SHP77 treated with DMSO at 0.1 percent for 48 hours (cell line): Measurements from ENCODE around the gene SLC39A1.
A peak's percentile ranks its signal among the peaks of the same experiment; 100 is the strongest.
"Not testable (repeated sequence)": the region's sequence is repeated elsewhere in the genome, so short reads cannot be mapped to it uniquely, and the experiment has no call there.

Experiments
- DNase-seq: peaks from one replicate; lab custom pipeline; 2025; lab: John Stamatoyannopoulos, UW

The SLC39A1 gene

DNA sequence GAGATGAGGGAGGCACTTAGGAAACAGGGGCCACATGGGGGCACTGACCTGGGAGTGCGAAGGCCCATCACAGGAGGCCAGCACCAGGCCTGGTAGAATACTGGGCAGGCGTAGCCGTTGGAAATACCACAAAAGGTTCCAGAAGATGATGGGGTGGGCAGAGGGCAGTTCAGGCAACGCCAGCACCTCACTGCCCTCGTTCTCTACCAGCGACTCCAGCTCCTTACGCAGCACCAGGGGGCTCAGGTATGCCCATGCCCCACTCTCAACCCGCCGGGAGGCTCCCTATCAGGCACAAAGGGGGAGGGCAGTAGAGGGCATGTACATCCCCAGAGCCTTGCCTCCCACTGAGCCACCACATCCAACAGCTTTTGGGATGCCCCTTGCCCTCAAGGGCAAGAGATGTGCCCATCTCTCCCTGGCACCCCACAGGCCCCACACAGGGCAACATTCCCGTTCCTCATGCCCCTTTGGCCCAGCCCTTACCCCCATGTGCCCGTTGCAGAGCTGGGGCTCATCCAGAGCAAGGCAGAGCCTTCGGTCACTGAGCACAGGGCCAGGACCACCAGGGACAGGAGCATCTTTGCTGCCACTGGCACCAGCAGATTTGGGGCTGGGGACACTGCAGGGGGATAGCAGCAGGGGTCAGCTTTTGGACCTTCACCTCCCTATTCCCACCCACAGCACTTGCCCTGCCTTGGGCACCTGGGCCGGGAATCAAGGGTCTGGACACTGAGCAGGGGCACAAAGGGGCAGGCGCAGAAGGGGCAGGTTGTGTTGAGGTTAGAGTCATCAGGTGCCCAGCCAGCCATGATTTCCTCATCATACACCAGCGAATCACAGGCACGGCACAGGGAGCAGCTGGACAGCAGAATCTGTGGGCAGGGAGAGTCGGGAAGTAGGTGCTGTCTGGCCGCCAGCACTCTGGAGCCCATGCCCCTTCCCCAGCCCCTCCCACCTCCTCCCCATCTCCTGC, 30.9 kb downstream of the SLC39A1 start:
- DNase-seq, result no peak

DNA sequence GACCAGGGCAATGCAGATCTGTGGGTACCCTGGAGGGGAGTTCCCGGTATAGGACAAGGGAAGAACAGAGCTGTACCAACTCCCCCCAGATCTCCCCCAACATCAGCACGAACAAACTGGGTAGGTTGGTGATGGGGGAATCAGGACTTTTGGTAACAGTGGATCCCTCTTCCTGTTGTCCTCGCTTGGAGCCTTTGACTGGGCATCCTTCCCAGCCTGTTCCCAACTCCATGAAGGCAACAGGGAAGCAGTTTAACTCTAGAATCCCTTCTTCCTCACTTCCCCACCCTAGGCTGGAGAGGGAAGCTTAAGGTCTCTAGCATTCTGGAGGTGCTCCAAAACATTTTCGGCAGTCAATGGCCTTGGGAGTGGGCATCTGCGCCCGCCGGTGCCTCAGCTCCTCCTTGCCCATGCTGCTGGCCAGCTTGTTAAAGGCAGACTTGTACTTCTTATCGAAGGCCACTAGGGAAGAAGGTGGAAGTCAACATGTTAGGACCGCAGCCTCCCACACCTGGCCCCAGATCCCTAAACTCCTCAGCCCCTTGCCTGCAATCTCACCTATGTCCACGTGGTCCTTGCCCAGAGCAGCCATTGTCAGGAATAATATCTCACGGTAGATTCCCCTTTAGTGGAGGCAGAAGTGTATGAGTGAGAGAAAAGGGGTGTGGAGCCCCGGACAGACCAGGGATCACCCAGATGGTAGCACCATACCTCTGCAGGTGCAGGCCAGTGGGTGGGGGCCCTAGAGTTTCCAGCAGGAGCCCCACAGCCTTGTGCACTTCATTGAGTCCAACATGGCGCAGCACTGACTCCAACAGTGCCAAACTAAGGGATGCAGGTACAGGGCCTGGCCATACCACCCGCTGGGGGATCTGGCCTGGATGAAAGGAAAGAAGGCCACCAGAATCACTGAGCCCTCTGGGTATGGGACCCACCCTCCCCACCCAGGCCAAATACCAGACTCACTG, 33.1 kb downstream of the SLC39A1 start:
- DNase-seq, result no peak

DNA sequence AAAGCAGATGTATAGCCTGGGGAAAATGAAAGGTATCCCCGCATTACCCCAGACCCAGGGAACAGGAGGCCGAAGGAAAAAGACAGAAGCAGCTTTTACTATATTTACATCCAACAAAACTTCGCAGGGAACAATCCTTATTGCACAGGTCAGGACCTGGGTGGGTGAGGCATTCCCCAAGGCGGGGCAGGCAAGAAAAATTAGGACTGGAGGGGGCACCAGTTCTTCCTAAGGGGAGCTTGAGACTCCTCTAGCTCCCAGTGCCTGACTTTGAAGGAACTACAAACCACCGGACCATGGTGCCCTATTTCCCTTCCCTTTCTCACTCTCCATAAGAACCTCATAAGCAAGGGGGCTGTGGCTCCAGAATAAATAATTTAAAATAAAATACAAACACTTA, 33.9 kb downstream of the SLC39A1 start:
- DNase-seq, result no peak

DNA sequence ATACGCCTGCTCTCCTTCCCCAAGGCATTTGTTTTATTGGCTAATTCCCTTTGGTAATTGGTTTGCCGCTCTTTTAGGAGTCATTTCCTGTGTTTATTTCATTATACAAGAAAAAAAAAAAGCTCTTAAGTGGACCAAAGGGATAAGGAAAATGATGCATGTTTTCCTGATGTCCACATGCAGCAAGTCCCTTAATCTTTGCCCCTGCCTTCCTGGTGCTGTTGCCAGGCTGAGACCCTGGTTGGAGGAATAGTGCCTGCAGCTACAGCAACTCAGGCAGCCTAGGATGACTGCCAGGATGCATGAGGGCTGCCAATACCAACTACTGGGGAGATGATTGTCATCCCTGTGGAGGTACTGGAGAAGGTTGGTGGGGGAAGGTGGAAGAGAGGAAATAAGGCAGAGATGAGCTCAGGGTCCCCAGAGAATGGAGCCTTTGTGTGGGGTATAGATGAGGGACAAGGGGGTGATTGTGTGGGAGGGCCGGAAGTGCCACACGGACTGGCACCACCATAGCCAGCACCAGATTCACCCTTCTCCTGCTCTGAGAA, 34.5 kb downstream of the SLC39A1 start:
- DNase-seq, result no peak

DNA sequence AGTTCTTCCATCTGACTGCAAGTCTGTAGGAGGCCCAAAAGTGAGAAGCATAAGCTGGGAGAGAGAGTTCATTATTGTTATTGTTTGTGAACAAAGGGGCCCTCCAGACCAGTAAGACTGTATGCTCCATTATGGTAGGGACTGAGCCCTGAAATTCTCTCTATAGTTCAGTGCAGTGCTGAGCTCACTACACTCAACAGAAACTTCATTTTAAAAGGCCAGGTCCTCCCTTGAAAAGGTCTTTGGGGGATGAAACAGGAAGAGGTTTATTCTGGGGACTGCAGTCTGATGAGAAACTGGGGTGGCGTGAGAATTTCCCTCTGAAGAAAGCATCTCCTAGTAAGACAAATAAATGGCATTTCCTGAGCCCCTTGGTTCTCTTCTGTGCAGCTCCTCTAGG, 35.1 kb downstream of the SLC39A1 start:
- DNase-seq, result no peak

DNA sequence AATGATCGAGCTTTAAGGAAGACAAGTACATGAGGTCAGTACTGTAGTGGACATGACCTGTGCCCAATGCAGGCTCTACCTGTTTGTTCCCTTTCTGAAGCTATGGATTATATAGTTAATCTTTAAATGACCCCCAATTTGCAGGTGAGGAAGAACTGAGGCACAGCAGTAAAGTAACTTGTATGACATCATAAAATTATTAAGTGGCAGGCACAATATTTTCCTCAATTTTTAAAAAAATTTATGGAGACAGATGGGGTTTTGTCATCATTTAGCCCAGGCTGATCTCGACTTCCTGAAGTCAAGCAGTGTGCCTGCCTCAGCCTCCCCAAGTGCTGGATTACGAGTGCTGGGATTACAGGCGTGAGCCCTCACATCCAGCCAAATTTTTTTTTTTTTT, 36.9 kb downstream of the SLC39A1 start:
- DNase-seq, result no peak

DNA sequence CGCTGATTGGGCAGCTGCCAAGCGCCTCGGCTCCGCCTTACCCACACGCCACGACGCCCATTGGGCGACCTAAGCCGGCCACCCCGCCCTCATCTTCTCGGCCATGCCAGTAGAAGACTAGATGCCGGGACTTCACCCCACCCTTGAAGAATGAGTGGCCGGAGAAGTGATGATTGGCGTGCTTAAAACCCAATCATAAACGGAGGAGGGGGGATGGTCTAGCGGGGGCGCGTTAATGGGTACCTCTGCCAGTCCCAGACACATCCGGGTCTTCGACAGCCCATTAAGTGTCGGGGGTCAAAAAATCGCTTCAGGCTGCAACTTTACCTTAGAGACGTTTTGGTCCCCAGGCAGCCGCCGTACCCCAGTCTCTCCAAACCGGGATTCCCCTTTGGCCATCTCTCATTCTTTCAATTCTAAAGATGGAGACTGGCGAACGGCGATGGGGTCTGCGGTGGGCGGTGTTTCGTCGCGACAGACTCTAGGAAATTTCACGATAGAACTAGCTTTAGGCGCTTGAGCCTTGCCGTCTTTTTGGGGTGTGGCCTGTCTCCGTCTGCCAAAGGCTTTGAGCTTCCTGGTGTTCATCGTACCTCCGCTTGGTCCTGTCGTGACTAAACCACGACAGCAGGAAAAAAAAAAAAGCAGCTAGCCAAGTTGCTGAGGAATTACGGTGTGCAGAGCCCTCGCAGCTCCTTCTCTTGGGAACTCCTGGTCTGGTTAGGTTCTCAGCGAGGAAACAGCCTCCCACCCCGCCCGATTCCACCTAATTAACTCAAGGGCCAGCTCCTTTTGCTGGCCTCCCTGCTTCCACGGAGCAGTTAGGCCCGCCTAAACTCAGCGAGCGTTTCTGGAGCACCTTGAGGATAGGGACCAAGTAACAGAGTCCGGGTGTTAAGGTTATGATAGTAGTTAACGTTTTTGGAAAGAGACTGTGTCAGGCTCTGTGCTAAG, 40.1 kb downstream of the SLC39A1 start, which contains the start of gene GATAD2B:
Gene GATAD2B (minus strand): TSS at position 1 of the 954 bp plus-strand sequence. CDS start 94,625 bp downstream, outside the sequence.
- peak; percentile 100 for DNase-seq

DNA sequence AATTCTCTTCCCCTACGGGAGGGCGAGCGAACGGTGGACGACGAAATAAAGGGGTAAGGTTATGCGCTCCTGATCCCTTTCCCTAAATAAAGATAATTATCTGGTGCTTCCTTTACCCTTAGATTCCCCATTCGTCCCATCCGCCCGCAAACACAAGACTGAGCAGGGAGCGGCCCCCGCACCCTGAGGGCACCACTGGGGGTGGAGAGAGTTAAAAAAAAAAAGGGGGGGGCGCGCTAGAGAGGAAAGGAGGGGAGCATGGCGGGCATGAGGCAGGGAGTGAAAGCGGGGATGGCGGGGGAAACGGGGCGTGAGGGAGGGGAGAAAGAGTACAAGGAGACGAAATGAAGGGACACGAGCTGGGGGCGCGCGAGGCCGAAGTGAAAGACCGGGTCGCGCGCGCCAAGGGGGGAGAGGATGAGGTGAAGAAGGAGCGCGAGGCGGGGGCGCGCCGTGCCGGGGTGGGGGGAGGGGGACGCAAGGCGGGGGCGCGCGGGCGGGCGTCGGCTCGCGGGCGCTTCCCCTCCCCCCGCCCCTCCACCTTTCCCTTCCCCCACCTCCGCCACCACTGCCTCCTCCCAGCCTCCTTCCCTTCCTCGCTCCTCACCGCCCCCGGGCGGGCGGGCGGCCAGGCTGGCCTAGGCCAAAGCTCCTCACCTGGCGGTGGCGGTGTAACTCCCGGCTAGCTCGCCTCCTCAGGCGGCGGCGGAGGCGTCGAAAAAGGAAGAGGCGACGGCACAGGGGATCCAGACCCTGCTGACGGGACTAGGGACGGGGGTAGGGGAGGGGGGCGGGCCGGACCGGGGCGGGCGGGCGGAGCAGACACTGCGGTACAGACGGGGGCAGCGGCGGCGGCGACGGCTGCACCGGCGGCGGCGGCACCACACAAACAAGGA, 41.0 kb downstream of the SLC39A1 start:
- peak; percentile 90 for DNase-seq

DNA sequence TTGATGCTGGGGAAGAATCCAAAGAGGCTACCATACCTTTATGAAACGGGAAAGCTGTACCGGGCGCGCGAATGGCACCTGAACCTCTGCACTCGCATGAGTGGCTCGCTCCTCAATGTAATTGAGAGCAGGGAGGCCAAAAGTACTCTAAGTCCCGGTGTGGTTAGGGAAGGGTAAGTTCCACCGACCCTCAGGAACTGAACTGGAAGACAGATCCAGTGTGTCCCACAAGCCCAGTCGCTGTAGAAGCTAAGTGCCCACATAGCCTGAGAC, 41.6 kb downstream of the SLC39A1 start:
- DNase-seq, result no peak

DNA sequence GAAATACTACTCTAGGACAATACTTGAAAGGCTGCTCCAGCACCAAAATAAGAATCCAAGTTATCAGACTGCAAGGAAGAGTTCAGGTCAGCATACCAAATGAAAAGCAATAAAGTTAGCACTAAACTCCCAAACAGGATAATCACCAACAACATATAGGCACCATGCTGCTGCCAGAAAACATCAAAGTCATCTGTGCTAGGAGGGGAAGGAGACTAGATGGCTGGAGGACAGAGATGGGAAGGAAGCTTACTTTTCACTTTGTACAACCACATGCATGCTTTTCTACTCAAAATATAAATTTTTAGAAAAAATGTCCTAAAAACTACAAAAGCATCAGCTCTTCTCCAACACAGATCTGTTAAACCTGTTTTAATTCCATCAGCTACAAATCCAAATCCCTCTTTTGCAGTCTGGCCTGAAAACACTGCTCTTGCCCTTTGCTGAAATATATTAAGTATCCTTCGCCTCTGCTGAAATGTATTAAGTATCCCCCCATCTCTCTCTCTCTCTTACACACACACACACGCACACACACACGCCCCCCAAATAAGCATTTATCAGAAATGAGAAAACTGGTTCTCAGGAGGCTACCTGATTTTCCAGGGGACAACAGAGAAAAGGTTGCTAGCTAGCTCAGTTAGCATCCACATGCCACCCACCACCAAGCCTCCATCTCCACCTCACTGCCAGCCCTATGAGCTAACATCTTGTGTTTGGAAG, 42.1 kb downstream of the SLC39A1 start:
- DNase-seq, result no peak

DNA sequence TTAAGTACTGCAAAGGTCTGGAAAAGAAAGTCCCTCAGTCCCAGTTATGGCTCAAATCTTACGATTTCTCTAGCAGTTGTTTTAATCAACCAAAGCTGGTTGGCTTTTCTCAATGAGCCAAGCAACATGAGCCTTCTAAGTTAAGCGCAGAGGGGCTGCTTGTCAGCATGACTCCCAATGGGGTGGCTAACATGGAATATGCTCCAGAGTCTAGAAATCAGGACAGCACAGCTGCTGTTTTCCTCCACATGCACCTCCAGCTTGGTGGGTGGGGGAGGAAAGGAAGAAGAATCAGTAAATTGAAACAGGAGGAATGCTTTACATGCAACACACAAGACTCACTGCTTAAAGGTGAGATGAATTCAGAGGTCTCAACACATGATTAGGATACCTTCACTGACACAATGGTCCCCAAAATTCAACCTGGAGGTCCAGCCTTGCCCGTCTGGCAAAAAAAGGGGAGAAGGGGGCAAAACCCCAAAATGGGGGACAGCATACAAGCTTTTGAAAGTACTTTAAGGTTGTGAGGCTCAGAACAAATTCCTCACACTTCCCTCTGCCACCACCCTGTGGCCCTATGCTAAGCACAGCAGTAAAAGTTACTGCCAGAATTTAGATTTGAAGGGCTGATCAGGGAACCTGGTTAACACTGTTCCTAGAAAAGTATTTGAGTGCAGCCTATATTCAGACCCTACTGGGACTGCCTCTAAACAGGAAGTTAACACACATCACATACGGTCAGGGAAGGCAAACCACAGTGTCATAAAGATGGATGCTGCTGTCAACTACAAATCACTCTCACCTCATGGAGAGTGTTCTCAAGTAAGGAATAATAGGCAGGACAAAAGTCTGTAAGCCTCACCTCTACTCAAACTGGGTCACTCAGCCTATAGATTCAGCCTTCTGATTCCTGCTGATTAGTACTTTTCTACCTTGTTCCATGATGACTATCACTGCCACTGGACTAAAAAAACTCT, 43.2 kb downstream of the SLC39A1 start:
- no peak for DNase-seq

DNA sequence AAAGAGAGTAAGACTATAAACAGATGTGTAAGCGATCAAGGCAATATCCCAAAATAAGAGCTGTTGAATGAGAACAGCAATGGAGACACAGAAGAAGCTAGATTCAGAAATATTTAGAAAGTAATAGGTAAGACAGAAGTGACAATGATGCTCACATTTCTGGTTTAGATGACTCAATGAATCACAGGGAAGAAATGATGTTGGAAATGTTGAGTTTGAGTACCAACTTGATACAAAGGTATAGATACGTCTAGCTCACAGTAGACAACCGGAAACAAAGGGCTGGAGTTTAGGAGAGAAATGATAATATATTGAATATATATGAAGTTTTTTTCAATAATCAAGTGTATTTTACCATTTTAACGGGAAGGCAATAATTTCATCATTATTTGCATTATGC, 47.0 kb downstream of the SLC39A1 start:
- no peak for DNase-seq

DNA sequence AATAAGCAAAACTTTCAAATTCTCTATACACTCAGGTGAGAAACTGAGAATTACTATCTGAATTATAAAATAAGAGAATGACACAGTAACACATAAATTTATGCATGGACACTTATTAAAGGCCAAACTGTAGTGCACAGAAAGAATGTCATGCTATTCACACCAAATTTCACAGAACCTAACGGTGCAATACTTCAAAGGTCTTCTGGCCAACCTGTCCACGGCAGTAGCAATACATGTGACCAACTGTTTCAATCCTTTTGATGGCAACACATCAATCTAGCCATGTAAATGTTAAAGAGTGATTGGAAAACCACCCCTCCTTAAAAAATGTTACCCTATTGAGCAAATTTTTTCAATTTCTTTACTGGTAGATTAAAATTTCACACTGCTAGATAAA, 51.0 kb downstream of the SLC39A1 start:
- no peak for DNase-seq

DNA sequence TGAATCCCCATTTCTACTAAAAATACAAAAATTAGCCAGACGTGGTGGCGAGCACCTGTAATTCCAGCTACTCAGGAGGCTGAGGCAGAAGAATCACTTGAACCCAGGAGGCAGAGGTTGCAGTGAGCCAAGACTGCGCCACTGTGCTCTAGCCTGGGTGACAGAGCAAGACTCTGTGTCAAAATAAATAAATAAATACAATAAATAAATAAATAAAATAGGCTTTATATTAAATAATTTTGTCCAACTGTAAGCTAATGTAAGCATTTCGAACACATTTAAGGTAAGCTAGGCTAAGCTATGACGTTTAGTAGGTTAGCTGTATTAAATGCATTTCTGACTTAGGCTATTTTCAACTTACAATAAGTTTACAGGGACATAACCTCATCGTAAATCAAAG, 52.8 kb downstream of the SLC39A1 start:
- not testable (repeated sequence) for DNase-seq
